ENCODE data around the gene GUCY1A2. TPM values are rescaled to one million over a fixed set of nuclear protein-coding genes. Genes with fewer than 3 reads are reported as not detected.

The GUCY1A2 gene
- total and polyA plus RNA-seq, 2 donors (not counting 3 experiments of a cell fraction or from before 2014, with no cell fraction given): 0.02 to 0.03 TPM

DNA sequence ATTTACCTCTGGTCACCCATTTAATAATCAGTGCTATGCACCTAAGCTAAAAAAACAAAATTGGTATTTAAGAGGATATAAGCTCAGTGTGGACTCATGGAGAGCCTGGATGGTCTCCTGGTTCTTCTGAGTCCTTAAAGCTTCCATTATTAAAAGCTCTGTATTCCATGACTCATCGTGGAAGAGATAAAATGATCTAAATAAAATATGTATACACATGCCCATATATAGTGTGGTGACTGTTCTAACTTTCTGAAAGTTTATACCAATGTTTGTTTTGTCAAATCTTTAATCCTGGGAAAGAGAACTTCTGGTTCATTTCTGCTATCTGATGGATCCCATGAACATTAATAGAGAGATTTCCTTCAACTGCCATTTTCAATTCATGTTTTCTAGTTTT, 375.9 kb downstream of the GUCY1A2 start:
- POLR2A ChIA-PET: no interaction called here
- H3K27me3 ChIP-seq (ENCODE audit: control insufficient read depth in 2 of 2, insufficient read depth in 2 of 2, low read length in 2 of 2): no peaks in the 10 kb centered on the region
- H3K4me2 ChIP-seq (ENCODE audit: insufficient read depth, low read length): no peak overlapping the region
- H4K20me1 ChIP-seq (replicated peaks; ENCODE audit: control insufficient read depth, extremely low read depth, insufficient read depth, low read length): no peaks in the 10 kb centered on the region
- H3K4me3 ChIP-seq (replicated peaks in 1 of 3; ENCODE audit: insufficient read depth in 1 of 3, low read depth in 1 of 3, low read length in 3 of 3): no peak overlapping the region
- no peaks in the 10 kb centered on the region for H3K4me1 ChIP-seq (ENCODE audit: control insufficient read depth, extremely low read depth, insufficient read depth, low read length)
- TF ChIP-seq POLR2A (IDR thresholded peaks at IDR 0.05; ENCODE audit: low read depth, low read length) (no peak), JUN (IDR thresholded peaks at IDR 0.05; ENCODE audit: borderline replicate concordance, insufficient read depth, insufficient read length, low read depth) (no peak), MYC (IDR thresholded peaks at IDR 0.05; ENCODE audit: low read depth, low read length) (no peak), EZH2 (IDR thresholded peaks at IDR 0.05; ENCODE audit: borderline replicate concordance, low read depth, low read length, severe bottlenecking) (no peak), POLR2AphosphoS5 (IDR thresholded peaks at IDR 0.05; ENCODE audit: insufficient read depth, low read depth, low read length) (no peak), GATA2 (IDR thresholded peaks at IDR 0.05; ENCODE audit: insufficient read depth, insufficient read length, low read depth, low read length) (no peak), FOS (IDR thresholded peaks at IDR 0.05; ENCODE audit: borderline replicate concordance, insufficient read depth, low read length) (no peak)
- TF ChIP-seq, protein P1, sequence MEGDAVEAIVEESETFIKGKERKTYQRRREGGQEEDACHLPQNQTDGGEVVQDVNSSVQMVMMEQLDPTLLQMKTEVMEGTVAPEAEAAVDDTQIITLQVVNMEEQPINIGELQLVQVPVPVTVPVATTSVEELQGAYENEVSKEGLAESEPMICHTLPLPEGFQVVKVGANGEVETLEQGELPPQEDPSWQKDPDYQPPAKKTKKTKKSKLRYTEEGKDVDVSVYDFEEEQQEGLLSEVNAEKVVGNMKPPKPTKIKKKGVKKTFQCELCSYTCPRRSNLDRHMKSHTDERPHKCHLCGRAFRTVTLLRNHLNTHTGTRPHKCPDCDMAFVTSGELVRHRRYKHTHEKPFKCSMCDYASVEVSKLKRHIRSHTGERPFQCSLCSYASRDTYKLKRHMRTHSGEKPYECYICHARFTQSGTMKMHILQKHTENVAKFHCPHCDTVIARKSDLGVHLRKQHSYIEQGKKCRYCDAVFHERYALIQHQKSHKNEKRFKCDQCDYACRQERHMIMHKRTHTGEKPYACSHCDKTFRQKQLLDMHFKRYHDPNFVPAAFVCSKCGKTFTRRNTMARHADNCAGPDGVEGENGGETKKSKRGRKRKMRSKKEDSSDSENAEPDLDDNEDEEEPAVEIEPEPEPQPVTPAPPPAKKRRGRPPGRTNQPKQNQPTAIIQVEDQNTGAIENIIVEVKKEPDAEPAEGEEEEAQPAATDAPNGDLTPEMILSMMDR (IDR thresholded peaks at IDR 0.05; ENCODE audit: extremely low read depth in 1 of 2, insufficient read depth in 1 of 2, low read depth in 1 of 2, low read length in 2 of 2): no peak
- TF ChIP-seq, protein P2, sequence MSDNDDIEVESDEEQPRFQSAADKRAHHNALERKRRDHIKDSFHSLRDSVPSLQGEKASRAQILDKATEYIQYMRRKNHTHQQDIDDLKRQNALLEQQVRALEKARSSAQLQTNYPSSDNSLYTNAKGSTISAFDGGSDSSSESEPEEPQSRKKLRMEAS (IDR thresholded peaks at IDR 0.05; ENCODE audit: insufficient read depth, insufficient read length): no peak
- no peak overlapping the region for H3K27ac ChIP-seq (ENCODE audit: insufficient read depth, low read depth, low read length)
- H3K9me1 ChIP-seq (replicated peaks; ENCODE audit: control insufficient read depth, extremely low read depth, insufficient read depth, low read length): no peaks in the 10 kb centered on the region
- intact Hi-C loops (cut with micrococcal nuclease) (no loop called here), dilution Hi-C loops (cut with MboI; ENCODE audit: extremely low pct_ligation_motif_present, low sequenced_read_pairs) (no loop called here)
- H2AFZ ChIP-seq (ENCODE audit: low read depth, low read length): no peak overlapping the region
- H3K79me2 ChIP-seq (ENCODE audit: control insufficient read depth, insufficient read depth, low read length): no peaks in the 10 kb centered on the region
- CTCF ChIA-PET: interaction anchor here (0.6 kb wide), 1 partner anchor 25 kb away, joined by 3 read pairs; no protein-coding TSS in a partner anchor
- FAIRE-seq (no peak), DNase-seq (ENCODE audit: low read depth, low spot score) (no peak)
- H3K9me3 ChIP-seq (replicated peaks; ENCODE audit: control insufficient read depth, insufficient read depth, low read length): peaks cover 3% of the 10 kb centered on the region
- no TSS peak for BruUV-seq (replicated peaks)
- H3K9ac ChIP-seq (replicated peaks; ENCODE audit: extremely low read depth, insufficient read depth, low read length): no peak overlapping the region
- no peaks in the 10 kb centered on the region for H3K36me3 ChIP-seq (ENCODE audit: control insufficient read depth in 2 of 2, extremely low read depth in 1 of 2, insufficient read depth in 2 of 2, low read length in 2 of 2)
